ENCODE data around the gene BCLAF1. TPM values are rescaled to one million over a fixed set of nuclear protein-coding genes. Genes with fewer than 3 reads are reported as not detected.
"Not testable (repeated sequence)": the region's sequence is repeated elsewhere in the genome, so short reads cannot be mapped to it uniquely, and the experiment has no call there.

BCLAF1 gene
- total and polyA plus RNA-seq, 9 donors = 41.0 to 184 (median 161) TPM

- Histone ChIP-seq H3K27me3 (no peaks in the 10 kb centered on the region), H3K27ac (peak overlapping the region in 1 of 2 donors; percentile 8), H3K36me3 (no peaks in the 10 kb centered on the region), H3K4me3 (peak overlapping the region; percentile 28), H3K4me1 (ENCODE audit: insufficient read depth) (peaks cover 1% of the 10 kb centered on the region), H3K9me3 (no peaks in the 10 kb centered on the region)
- TF ChIP-seq POLR2A (IDR thresholded peaks at IDR 0.05) (peak; percentile 11), CTCF (IDR thresholded peaks at IDR 0.05) (peak; percentile 100), EP300 (IDR thresholded peaks at IDR 0.05) (no peak)
- 13 to 16% (median 13%) methylated on average over 12 of the region's 12 CpGs for WGBS, 3 donors
- intact Hi-C loops (cut with DNase I) = loop anchor here (5.0 kb wide), 2 partner anchors 689 to 694 kb away; no protein-coding TSS in a partner anchor
- peak; percentile 41 to 71 (median 66) for DNase-seq
These were observed 63.5 kb downstream of the BCLAF1 start for GRCh38 chr6:136226027-136226673.

GRCh38 chr6:136225496-136225895, 64.2 kb downstream of the BCLAF1 start:
- no peaks in the 10 kb centered on the region for H3K9me3 ChIP-seq
- no peak overlapping the region for H3K27ac ChIP-seq
- DNase-seq = peak in 2 of 5 donors; percentile 26 to 31
- intact Hi-C loops (cut with DNase I) = loop anchor here (5.0 kb wide), 2 partner anchors 688 to 693 kb away; no protein-coding TSS in a partner anchor
- no peak overlapping the region for H3K4me3 ChIP-seq
- H3K4me1 ChIP-seq (ENCODE audit: insufficient read depth) = peaks cover 1% of the 10 kb centered on the region
- H3K36me3 ChIP-seq = no peaks in the 10 kb centered on the region
- WGBS, 3 donors = 82 to 83% (median 83%) methylated on average over 5 of the region's 5 CpGs
- TF ChIP-seq POLR2A (IDR thresholded peaks at IDR 0.05) (no peak), EP300 (IDR thresholded peaks at IDR 0.05) (no peak), CTCF (IDR thresholded peaks at IDR 0.05) (no peak)
- H3K27me3 ChIP-seq = no peaks in the 10 kb centered on the region

- whole genome bisulfite sequencing, 3 donors = 93 to 97% (median 93%) methylated on average over 4 of the region's 4 CpGs
- DNase-seq; H3K27me3 ChIP-seq; H3K4me1 ChIP-seq (ENCODE audit: insufficient read depth); H3K9me3 ChIP-seq; H3K27ac ChIP-seq; H3K4me3 ChIP-seq; H3K36me3 ChIP-seq: not testable (repeated sequence)
- intact Hi-C loops (cut with DNase I) = loop anchor here (5.0 kb wide), 2 partner anchors 688 to 693 kb away; no protein-coding TSS in a partner anchor
These were observed 64.7 kb downstream of the BCLAF1 start for GRCh38 chr6:136224974-136225373.

GRCh38 chr6:136216503-136217401, 72.9 kb downstream of the BCLAF1 start:
- H3K36me3 ChIP-seq = no peaks in the 10 kb centered on the region
- no peaks in the 10 kb centered on the region for H3K27me3 ChIP-seq
- H3K9me3 ChIP-seq = no peaks in the 10 kb centered on the region
- TF ChIP-seq EP300 (IDR thresholded peaks at IDR 0.05) = no peak
- no peak for TF ChIP-seq POLR2A (IDR thresholded peaks at IDR 0.05)
- TF ChIP-seq CTCF (IDR thresholded peaks at IDR 0.05) = no peak
- H3K4me1 ChIP-seq (ENCODE audit: insufficient read depth) = no peaks in the 10 kb centered on the region
- DNase-seq = no peak
- whole genome bisulfite sequencing, 3 donors = 85 to 87% (median 87%) methylated on average over 10 of the region's 10 CpGs
- H3K27ac ChIP-seq = no peak overlapping the region
- H3K4me3 ChIP-seq = no peak overlapping the region
- intact Hi-C loops (cut with DNase I) = no loop called here

Measured in ovary (tissue), 9 donors.